ENCODE results near the gene SCGB1D2. TPM values are rescaled to one million over a fixed set of nuclear protein-coding genes. Genes with fewer than 3 reads are reported as not detected.

SCGB1D2 gene
- total RNA-seq, 1 donor from 2014 or later: not detected

- peak; percentile 36 to 70 for DNase-seq (ENCODE audit: low spot score in 2 of 2, unreplicated experiment in 2 of 2)
- H3K27ac Mint-ChIP-seq: no peak overlapping the region
- no peak overlapping the region for H3K4me3 Mint-ChIP-seq
- peaks cover 11% of the 10 kb centered on the region for H3K9me3 Mint-ChIP-seq
- peaks cover 4% of the 10 kb centered on the region for H3K27me3 Mint-ChIP-seq (ENCODE audit: low read depth)
- H3K36me3 Mint-ChIP-seq: no peaks in the 10 kb centered on the region
- TF ChIP-seq CTCF (IDR thresholded peaks at IDR 0.05; ENCODE audit: unreplicated experiment): no peak
- no peaks in the 10 kb centered on the region for H3K4me1 Mint-ChIP-seq
These were observed 3.3 kb downstream of the SCGB1D2 start for GRCh38 chr11:62245271-62245753.

- TF ChIP-seq CTCF (IDR thresholded peaks at IDR 0.05; ENCODE audit: unreplicated experiment): no peak
- no peak overlapping the region for H3K4me3 Mint-ChIP-seq
- DNase-seq (ENCODE audit: low spot score in 2 of 2, unreplicated experiment in 2 of 2): no peak
- H3K36me3 Mint-ChIP-seq: no peaks in the 10 kb centered on the region
- H3K4me1 Mint-ChIP-seq: no peaks in the 10 kb centered on the region
- no peaks in the 10 kb centered on the region for H3K27me3 Mint-ChIP-seq (ENCODE audit: low read depth)
- H3K9me3 Mint-ChIP-seq: peaks cover 37% of the 10 kb centered on the region
- H3K27ac Mint-ChIP-seq: no peak overlapping the region
These were observed 9.7 kb downstream of the SCGB1D2 start for GRCh38 chr11:62251698-62252097.

GRCh38 chr11:62253999-62254542 lies 12.0 kb downstream of the SCGB1D2 start:
- TF ChIP-seq CTCF (IDR thresholded peaks at IDR 0.05; ENCODE audit: unreplicated experiment): no peak
- Mint-ChIP-seq H3K27me3 (ENCODE audit: low read depth) (peaks cover 2% of the 10 kb centered on the region), H3K36me3 (no peaks in the 10 kb centered on the region), H3K27ac (no peak overlapping the region), H3K4me3 (no peak overlapping the region), H3K9me3 (peaks cover 37% of the 10 kb centered on the region), H3K4me1 (no peaks in the 10 kb centered on the region)
- DNase-seq (ENCODE audit: low spot score in 2 of 2, unreplicated experiment in 2 of 2): no peak

- no peak for DNase-seq (ENCODE audit: low spot score in 2 of 2, unreplicated experiment in 2 of 2)
- Mint-ChIP-seq H3K9me3 (peaks cover 17% of the 10 kb centered on the region), H3K4me1 (no peaks in the 10 kb centered on the region), H3K27ac (no peak overlapping the region), H3K27me3 (ENCODE audit: low read depth) (peaks cover 11% of the 10 kb centered on the region), H3K4me3 (no peak overlapping the region), H3K36me3 (no peaks in the 10 kb centered on the region)
- no peak for TF ChIP-seq CTCF (IDR thresholded peaks at IDR 0.05; ENCODE audit: unreplicated experiment)
These were observed 14.2 kb downstream of the SCGB1D2 start for GRCh38 chr11:62256281-62256680.

- Mint-ChIP-seq H3K27me3 (ENCODE audit: low read depth) (peaks cover 36% of the 10 kb centered on the region), H3K4me3 (no peak overlapping the region), H3K36me3 (no peaks in the 10 kb centered on the region), H3K27ac (no peak overlapping the region), H3K9me3 (no peaks in the 10 kb centered on the region), H3K4me1 (no peaks in the 10 kb centered on the region)
- no peak for TF ChIP-seq CTCF (IDR thresholded peaks at IDR 0.05; ENCODE audit: unreplicated experiment)
- no peak for DNase-seq (ENCODE audit: low spot score in 2 of 2, unreplicated experiment in 2 of 2)
These were observed 18.4 kb downstream of the SCGB1D2 start for GRCh38 chr11:62260261-62260953.
